ENCODE measurements around the gene ZMIZ2. TPM values are rescaled to one million over a fixed set of nuclear protein-coding genes. Genes with fewer than 3 reads are reported as not detected.

ZMIZ2 gene
- total RNA-seq, 4 donors from 2014 or later: 12.4 to 36.0 (median 28.4) TPM

GRCh38 chr7:44761207-44762161 is 12.8 kb downstream of the ZMIZ2 start:
- no peak overlapping the region for H3K4me3 ChIP-seq
- intact Hi-C loops (cut with DNase I): no loop called here
- 83% methylated on average over 35 of the region's 48 CpGs for WGBS
- H3K4me1 ChIP-seq: peaks cover 13 to 29% (median 21%) of the 10 kb centered on the region in 4 donors
- peaks cover 57 to 100% (median 94%) of the 10 kb centered on the region in 4 donors for H3K36me3 ChIP-seq
- peak overlapping the region in 3 of 4 donors; percentile 10 to 62 (median 39) for H3K27ac ChIP-seq (replicated peaks in 1 of 4)
- TF ChIP-seq, protein P1, sequence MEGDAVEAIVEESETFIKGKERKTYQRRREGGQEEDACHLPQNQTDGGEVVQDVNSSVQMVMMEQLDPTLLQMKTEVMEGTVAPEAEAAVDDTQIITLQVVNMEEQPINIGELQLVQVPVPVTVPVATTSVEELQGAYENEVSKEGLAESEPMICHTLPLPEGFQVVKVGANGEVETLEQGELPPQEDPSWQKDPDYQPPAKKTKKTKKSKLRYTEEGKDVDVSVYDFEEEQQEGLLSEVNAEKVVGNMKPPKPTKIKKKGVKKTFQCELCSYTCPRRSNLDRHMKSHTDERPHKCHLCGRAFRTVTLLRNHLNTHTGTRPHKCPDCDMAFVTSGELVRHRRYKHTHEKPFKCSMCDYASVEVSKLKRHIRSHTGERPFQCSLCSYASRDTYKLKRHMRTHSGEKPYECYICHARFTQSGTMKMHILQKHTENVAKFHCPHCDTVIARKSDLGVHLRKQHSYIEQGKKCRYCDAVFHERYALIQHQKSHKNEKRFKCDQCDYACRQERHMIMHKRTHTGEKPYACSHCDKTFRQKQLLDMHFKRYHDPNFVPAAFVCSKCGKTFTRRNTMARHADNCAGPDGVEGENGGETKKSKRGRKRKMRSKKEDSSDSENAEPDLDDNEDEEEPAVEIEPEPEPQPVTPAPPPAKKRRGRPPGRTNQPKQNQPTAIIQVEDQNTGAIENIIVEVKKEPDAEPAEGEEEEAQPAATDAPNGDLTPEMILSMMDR (IDR thresholded peaks at IDR 0.05): no peak
- TF ChIP-seq POLR2A (IDR thresholded peaks at IDR 0.05; ENCODE audit: low read depth): no peak
- TF ChIP-seq POLR2AphosphoS5 (IDR thresholded peaks at IDR 0.05): no peak
- no peak for TF ChIP-seq EP300 (IDR thresholded peaks at IDR 0.05)
- H3K27me3 ChIP-seq: no peaks in the 10 kb centered on the region
- H3K9me3 ChIP-seq: no peaks in the 10 kb centered on the region
- DNase-seq (ENCODE audit: extremely low spot score): no peak

DNA sequence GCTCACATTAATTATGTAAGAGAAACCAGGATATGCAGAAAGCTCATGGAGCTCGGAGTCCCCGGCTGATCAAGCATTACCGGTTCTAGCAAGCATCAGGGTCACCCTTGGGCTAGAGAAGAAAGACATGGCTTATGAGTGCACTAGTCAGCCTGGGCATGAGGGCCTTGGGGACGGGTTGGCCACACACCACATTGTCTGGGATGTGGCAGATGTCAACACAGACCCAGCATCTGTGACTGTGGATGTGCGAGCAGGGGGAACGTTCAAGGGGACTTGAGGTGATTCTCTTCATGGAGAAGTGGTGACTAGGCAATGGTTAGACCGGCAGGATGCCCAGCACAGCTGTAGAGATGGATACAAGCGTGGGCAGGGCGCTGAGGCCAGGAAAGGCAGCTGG is 13.7 kb downstream of the ZMIZ2 start:
- DNase-seq (ENCODE audit: extremely low spot score): no peak
- peak overlapping the region in 1 of 4 donors; percentile 62 for H3K27ac ChIP-seq (replicated peaks in 1 of 4)
- H3K36me3 ChIP-seq: peaks cover 66 to 100% (median 94%) of the 10 kb centered on the region in 4 donors
- H3K4me1 ChIP-seq: peaks cover 9 to 26% (median 17%) of the 10 kb centered on the region in 4 donors
- H3K4me3 ChIP-seq: no peak overlapping the region
- TF ChIP-seq POLR2AphosphoS5 (IDR thresholded peaks at IDR 0.05) (no peak), EP300 (IDR thresholded peaks at IDR 0.05) (no peak), POLR2A (IDR thresholded peaks at IDR 0.05; ENCODE audit: low read depth) (no peak)
- TF ChIP-seq, protein P1 (IDR thresholded peaks at IDR 0.05): no peak
- H3K9me3 ChIP-seq: no peaks in the 10 kb centered on the region
- WGBS: 93% methylated on average over 9 of the region's 9 CpGs
- no peaks in the 10 kb centered on the region for H3K27me3 ChIP-seq
- intact Hi-C loops (cut with DNase I): no loop called here

- intact Hi-C loops (cut with DNase I): no loop called here
Observed at GRCh38 chr7:44762726-44763522, 14.3 kb downstream of the ZMIZ2 start.

GRCh38 chr7:44764081-44764480 is 15.4 kb downstream of the ZMIZ2 start:
- H3K27me3 ChIP-seq: no peaks in the 10 kb centered on the region
- no peak overlapping the region for H3K27ac ChIP-seq (replicated peaks in 1 of 4)
- no peaks in the 10 kb centered on the region for H3K9me3 ChIP-seq
- intact Hi-C loops (cut with DNase I): no loop called here
- no peak overlapping the region for H3K4me3 ChIP-seq
- no peak for DNase-seq (ENCODE audit: extremely low spot score)
- TF ChIP-seq POLR2AphosphoS5 (IDR thresholded peaks at IDR 0.05): no peak
- no peak for TF ChIP-seq POLR2A (IDR thresholded peaks at IDR 0.05; ENCODE audit: low read depth)
- TF ChIP-seq, protein P1 (IDR thresholded peaks at IDR 0.05): no peak
- TF ChIP-seq EP300 (IDR thresholded peaks at IDR 0.05): no peak
- H3K4me1 ChIP-seq: peaks cover 19 to 36% (median 29%) of the 10 kb centered on the region in 4 donors
- H3K36me3 ChIP-seq: peaks cover 57 to 88% (median 88%) of the 10 kb centered on the region in 4 donors
- WGBS: 90% methylated on average over 5 of the region's 6 CpGs

More at GRCh38 chr7:44762726-44763522, 14.3 kb downstream of the ZMIZ2 start:
- TF ChIP-seq POLR2A (IDR thresholded peaks at IDR 0.05; ENCODE audit: low read depth) (no peak), POLR2AphosphoS5 (IDR thresholded peaks at IDR 0.05) (no peak), EP300 (IDR thresholded peaks at IDR 0.05) (no peak)
- TF ChIP-seq, protein P1 (IDR thresholded peaks at IDR 0.05): no peak
- no peaks in the 10 kb centered on the region for H3K9me3 ChIP-seq
- no peak overlapping the region for H3K4me3 ChIP-seq
- no peaks in the 10 kb centered on the region for H3K27me3 ChIP-seq
- peaks cover 7 to 26% (median 18%) of the 10 kb centered on the region in 4 donors for H3K4me1 ChIP-seq
- H3K36me3 ChIP-seq: peaks cover 63 to 99% (median 94%) of the 10 kb centered on the region in 4 donors
- no peak for DNase-seq (ENCODE audit: extremely low spot score)
- WGBS: 93% methylated on average over 17 of the region's 20 CpGs
- no peak overlapping the region for H3K27ac ChIP-seq (replicated peaks in 1 of 4)

Measured in esophagus muscularis mucosa (tissue), 4 donors.